Endothelial cell of umbilical vein (primary cell): ENCODE data around the gene FBXO21. TPM values are rescaled to one million over a fixed set of nuclear protein-coding genes. Genes with fewer than 3 reads are reported as not detected.

ENCODE experiments used
- Bru-seq: library from RNA; stranded (reverse); fragments of 400-500 nt; gene quantifications from one replicate; lab custom pipeline; 2021; lab: Mats Ljungman, UMichigan
- BruChase-seq, 2 experiments: library from RNA; stranded (reverse); fragments of 400-500 nt; gene quantifications; one replicate each; lab custom pipeline; 2021; lab: Mats Ljungman, UMichigan
- BruUV-seq: library from RNA; stranded (reverse); fragments of 400-500 nt; replicated peaks from 2 replicates; lab custom pipeline; 2021; lab: Mats Ljungman, UMichigan
- CTCF ChIA-PET: fragments of 300-600, 350-600 bp; sonication (Branson Sonifier 250); formaldehyde crosslinking; loops from one replicate; lab custom pipeline; 2021; ENCODE audit warnings: antibody characterized with exemption, inconsistent platforms; lab: Charles Lee
- POLR2A ChIA-PET: fragments of 300-600, 350-600 bp; sonication (Branson Sonifier 250); formaldehyde crosslinking; loops from one replicate; lab custom pipeline; 2021; ENCODE audit warnings: antibody characterized with exemption, inconsistent platforms; lab: Charles Lee
- DNase-seq: peaks from one replicate; pipeline ENCODE4 v3.0.0-alpha.2; 2011; ENCODE audit warnings: low read depth, low spot score
- FAIRE-seq: peaks from 2 replicates; lab custom pipeline; 2011; peaks lifted over from hg19 to GRCh38; lab: Jason Lieb, UNC
- H2AFZ ChIP-seq: 2 replicates; pipeline ENCODE4 v1.6.0; 2012; ENCODE audit warnings: low read depth, low read length, control low read depth, inconsistent platforms
- H3K27ac ChIP-seq: 2 replicates; pipeline ENCODE4 v1.5.1; 2011; ENCODE audit warnings: low read depth, mild to moderate bottlenecking, control low read depth, low read length, moderate library complexity; ENCODE audit not compliant: insufficient read depth
- H3K27me3 ChIP-seq, 2 experiments: 2 replicates each; pipeline versions ENCODE4 v1.6.0 to v1.6.1; 2011; ENCODE audit warnings: low read length in 2 of 2, mixed read lengths in 1 of 2; ENCODE audit not compliant: control insufficient read depth in 2 of 2, insufficient read depth in 2 of 2
- H3K36me3 ChIP-seq, 2 experiments: 2 replicates in 1 of 2; 3 replicates in 1 of 2; pipeline ENCODE4 v1.5.1; 2011; ENCODE audit warnings: low read length in 2 of 2, mild to moderate bottlenecking in 1 of 2, moderate library complexity in 1 of 2; ENCODE audit not compliant: control insufficient read depth in 2 of 2, insufficient read depth in 2 of 2; ENCODE audit errors: extremely low read depth in 1 of 2
- H3K4me1 ChIP-seq: 3 replicates; pipeline ENCODE4 v1.5.1; 2011; ENCODE audit warnings: mild to moderate bottlenecking, low read length; ENCODE audit not compliant: control insufficient read depth, insufficient read depth; ENCODE audit errors: extremely low read depth
- H3K4me2 ChIP-seq: 2 replicates; pipeline ENCODE4 v1.6.1; 2011; ENCODE audit warnings: low read length, control low read depth, mixed read lengths; ENCODE audit not compliant: insufficient read depth
- H3K4me3 ChIP-seq, 3 experiments: fragments of 200-600 bp in 1 of 3; sonication (generic), shearing (Covaris generic) in 1 of 3; replicated peaks in 1 of 3; 2 replicates each; pipeline ENCODE4 v1.5.1; 2011 to 2016; ENCODE audit warnings: control low read depth in 3 of 3, low read length in 3 of 3, mild to moderate bottlenecking in 2 of 3, inconsistent platforms in 1 of 3, low read depth in 1 of 3, moderate library complexity in 1 of 3; ENCODE audit not compliant: insufficient read depth in 1 of 3
- H3K79me2 ChIP-seq: 2 replicates; pipeline ENCODE4 v1.6.0; 2012; ENCODE audit warnings: low read length, inconsistent platforms; ENCODE audit not compliant: control insufficient read depth, insufficient read depth
- H3K9ac ChIP-seq: replicated peaks from 2 replicates; pipeline ENCODE3; 2011; ENCODE audit warnings: low read length, control low read depth; ENCODE audit not compliant: insufficient read depth; ENCODE audit errors: extremely low read depth
- H3K9me1 ChIP-seq: replicated peaks from 3 replicates; pipeline ENCODE4 v1.6.0; 2011; ENCODE audit warnings: mild to moderate bottlenecking, low read length; ENCODE audit not compliant: control insufficient read depth, insufficient read depth; ENCODE audit errors: extremely low read depth
- H3K9me3 ChIP-seq: replicated peaks from 2 replicates; pipeline ENCODE4 v1.5.1; 2012; ENCODE audit warnings: low read length, inconsistent platforms; ENCODE audit not compliant: control insufficient read depth, insufficient read depth
- H4K20me1 ChIP-seq: replicated peaks from 2 replicates; pipeline ENCODE3; 2011; ENCODE audit warnings: mild to moderate bottlenecking, low read length; ENCODE audit not compliant: control insufficient read depth, insufficient read depth; ENCODE audit errors: extremely low read depth
- EZH2 ChIP-seq: IDR thresholded peaks from 2 replicates; pipeline ENCODE4 v1.6.1; 2012; ENCODE audit warnings: borderline replicate concordance, low read depth, mild to moderate bottlenecking, moderate library complexity, low read length, inconsistent platforms; ENCODE audit not compliant: severe bottlenecking
- GATA2 ChIP-seq: IDR thresholded peaks from 2 replicates; pipeline ENCODE4 v1.7.0; 2011; ENCODE audit warnings: low read depth, mild to moderate bottlenecking, moderate library complexity, mixed read lengths, low read length; ENCODE audit not compliant: insufficient read length, insufficient read depth
- POLR2A ChIP-seq: IDR thresholded peaks from 2 replicates; pipeline ENCODE4 v1.6.1; 2012; ENCODE audit warnings: low read depth, mild to moderate bottlenecking, control low read depth, low read length
- POLR2AphosphoS5 ChIP-seq: IDR thresholded peaks from 2 replicates; pipeline ENCODE4 v1.6.1; 2012; ENCODE audit warnings: low read depth, mild to moderate bottlenecking, control low read depth, low read length, moderate library complexity; ENCODE audit not compliant: insufficient read depth
- dilution Hi-C: fragments of 300-500 bp; cut with MboI; formaldehyde crosslinking; loops from one replicate; pipeline ENCODE4 v1.15.0; 2019; ENCODE audit warnings: low sequenced_read_pairs; ENCODE audit not compliant: extremely low pct_ligation_motif_present
- intact Hi-C: fragments of 100-400 bp; cut with micrococcal nuclease; formaldehyde crosslinking; loops from one replicate; pipeline ENCODE4 v1.10.0; 2022
- long read RNA-seq: library from polyadenylated mRNA; stranded (forward); transcript quantifications from one replicate; pipeline ENCODE4 v2.0.0, GENCODE V29; 2021
- polyA minus RNA-seq, 3 experiments: library from RNA; depleted of rRNA, polyadenylated mRNA; stranded (reverse); fragments of >200 nt; gene quantifications; 1 replicate in 1 of 3; 2 replicates in 2 of 3; pipeline ENCODE4 v1.2.3, GENCODE V29; 2011
- polyA plus RNA-seq, 4 experiments: library from polyadenylated mRNA; depleted of rRNA in 3 of 4; stranded (reverse) in 3 of 4; unstranded in 1 of 4; fragments of >200 nt; gene quantifications; 2 replicates each; pipeline versions ENCODE4 v1.2.1 to v1.2.3, GENCODE V29; 2011 to 2012; ENCODE audit warnings: missing spikeins in 1 of 4
- total RNA-seq: library from RNA; stranded (reverse); gene quantifications from 2 replicates; pipeline ENCODE4 v1.2.3, GENCODE V29; 2021
- TF ChIP-seq, protein P1 (sequence below), 2 donors: IDR thresholded peaks; 1 replicate in 1 of 2; 2 replicates in 1 of 2; pipeline ENCODE4 v1.5.1; 2011; ENCODE audit warnings: low read length in 2 of 2, mild to moderate bottlenecking in 2 of 2, moderate library complexity in 2 of 2, control low read depth in 1 of 2, inconsistent platforms in 1 of 2, low read depth in 1 of 2; ENCODE audit not compliant: insufficient read depth in 1 of 2; ENCODE audit errors: extremely low read depth in 1 of 2

Gene FBXO21, protein sequence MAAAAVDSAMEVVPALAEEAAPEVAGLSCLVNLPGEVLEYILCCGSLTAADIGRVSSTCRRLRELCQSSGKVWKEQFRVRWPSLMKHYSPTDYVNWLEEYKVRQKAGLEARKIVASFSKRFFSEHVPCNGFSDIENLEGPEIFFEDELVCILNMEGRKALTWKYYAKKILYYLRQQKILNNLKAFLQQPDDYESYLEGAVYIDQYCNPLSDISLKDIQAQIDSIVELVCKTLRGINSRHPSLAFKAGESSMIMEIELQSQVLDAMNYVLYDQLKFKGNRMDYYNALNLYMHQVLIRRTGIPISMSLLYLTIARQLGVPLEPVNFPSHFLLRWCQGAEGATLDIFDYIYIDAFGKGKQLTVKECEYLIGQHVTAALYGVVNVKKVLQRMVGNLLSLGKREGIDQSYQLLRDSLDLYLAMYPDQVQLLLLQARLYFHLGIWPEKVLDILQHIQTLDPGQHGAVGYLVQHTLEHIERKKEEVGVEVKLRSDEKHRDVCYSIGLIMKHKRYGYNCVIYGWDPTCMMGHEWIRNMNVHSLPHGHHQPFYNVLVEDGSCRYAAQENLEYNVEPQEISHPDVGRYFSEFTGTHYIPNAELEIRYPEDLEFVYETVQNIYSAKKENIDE
- total RNA-seq (41.6 and 41.7 TPM in 2 replicates), polyA plus RNA-seq (66.7 and 80.6 TPM in 2 replicates), polyA minus RNA-seq (115 and 128 TPM in 2 replicates), Bru-seq, nascent RNA (percentile 82 among the genes with signal in this experiment), BruChase-seq, experiment 1, labeled RNA remaining after a 6-hour chase (percentile 79 among the genes with signal in this experiment), BruChase-seq, experiment 2, labeled RNA remaining after a 2-hour chase (percentile 74 among the genes with signal in this experiment)
- 20.1 and 27.5 TPM in 2 replicates for polyA plus RNA-seq (2011; cell fraction: cytosol; rRNA removed)
- 21.3 and 35.7 TPM in 2 replicates for polyA plus RNA-seq (2011; cell fraction: nucleus; rRNA removed)
- 26.1 and 26.6 TPM in 2 replicates for polyA plus RNA-seq (2012)
- 45.8 TPM for polyA minus RNA-seq (2011; cell fraction: cytosol; rRNA and poly(A)+ RNA removed)
- polyA minus RNA-seq (2011; cell fraction: nucleus; rRNA and poly(A)+ RNA removed) = 17.6 and 28.5 TPM in 2 replicates
- long read RNA-seq, full-length matches to known transcripts = 82 of 104 reads
- long read RNA-seq, partial matches to known transcripts = 7 of 104 reads
- long read RNA-seq, other reads (novel, unspliced or antisense) = 15 of 104 reads

- peaks cover 9% of the 10 kb centered on the region for H3K4me1 ChIP-seq
- H3K27me3 ChIP-seq = peaks cover 3 to 4% of the 10 kb centered on the region in 2 experiments
- peak; percentile 85 for FAIRE-seq
- peak within 1 kb of the TSS; percentile 83 for H3K4me2 ChIP-seq
- no peaks in the 10 kb centered on the region for H3K9me3 ChIP-seq
- peaks cover 15% of the 10 kb centered on the region for H3K79me2 ChIP-seq
- no peaks in the 10 kb centered on the region for H3K9me1 ChIP-seq
- TF ChIP-seq GATA2 = no peak
- TF ChIP-seq POLR2A = peak; percentile 71
- TF ChIP-seq POLR2AphosphoS5 = peak; percentile 88
- TF ChIP-seq, protein P1, sequence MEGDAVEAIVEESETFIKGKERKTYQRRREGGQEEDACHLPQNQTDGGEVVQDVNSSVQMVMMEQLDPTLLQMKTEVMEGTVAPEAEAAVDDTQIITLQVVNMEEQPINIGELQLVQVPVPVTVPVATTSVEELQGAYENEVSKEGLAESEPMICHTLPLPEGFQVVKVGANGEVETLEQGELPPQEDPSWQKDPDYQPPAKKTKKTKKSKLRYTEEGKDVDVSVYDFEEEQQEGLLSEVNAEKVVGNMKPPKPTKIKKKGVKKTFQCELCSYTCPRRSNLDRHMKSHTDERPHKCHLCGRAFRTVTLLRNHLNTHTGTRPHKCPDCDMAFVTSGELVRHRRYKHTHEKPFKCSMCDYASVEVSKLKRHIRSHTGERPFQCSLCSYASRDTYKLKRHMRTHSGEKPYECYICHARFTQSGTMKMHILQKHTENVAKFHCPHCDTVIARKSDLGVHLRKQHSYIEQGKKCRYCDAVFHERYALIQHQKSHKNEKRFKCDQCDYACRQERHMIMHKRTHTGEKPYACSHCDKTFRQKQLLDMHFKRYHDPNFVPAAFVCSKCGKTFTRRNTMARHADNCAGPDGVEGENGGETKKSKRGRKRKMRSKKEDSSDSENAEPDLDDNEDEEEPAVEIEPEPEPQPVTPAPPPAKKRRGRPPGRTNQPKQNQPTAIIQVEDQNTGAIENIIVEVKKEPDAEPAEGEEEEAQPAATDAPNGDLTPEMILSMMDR (IDR thresholded peaks at IDR 0.05; ENCODE audit: extremely low read depth in 1 of 2, insufficient read depth in 1 of 2, low read depth in 1 of 2, low read length in 2 of 2) = no peak
- TF ChIP-seq EZH2 = no peak
- dilution Hi-C loops (no loop called here), intact Hi-C loops (loop anchor here (2.0 kb wide), 1 partner anchor 497 kb away; no protein-coding TSS in a partner anchor)
- ChIA-PET CTCF (no interaction called here), POLR2A (no interaction called here)
- H3K9ac ChIP-seq = peak within 1 kb of the TSS; percentile 39
- H3K4me3 ChIP-seq = peak within 1 kb of the TSS; percentile 59 to 100 (median 69)
- DNase-seq = peak; percentile 84
- no peaks in the 10 kb centered on the region for H4K20me1 ChIP-seq
- no peak within 1 kb of the TSS for H3K27ac ChIP-seq
- peaks cover 0 to 6% of the 10 kb centered on the region in 2 experiments for H3K36me3 ChIP-seq
- peak within 1 kb of the TSS; percentile 94 for H2AFZ ChIP-seq
- no TSS peak for BruUV-seq
These were observed at the start of gene FBXO21 for GRCh38 chr12:117190210-117190781. TSS of gene FBXO21 (minus strand) at chr12:117190470. CDS start at chr12:117190456, 14 bp downstream.
